Activated CD4-positive, alpha-beta T cell treated with anti-CD3 and anti-CD28 coated beads, Interleukin-2, amount 50 U/mL, for 48 hours (primary cell): ENCODE data around the gene PITPNC1.
A peak's percentile ranks its signal among the peaks of the same experiment; 100 is the strongest.
"Not testable (repeated sequence)": the region's sequence is repeated elsewhere in the genome, so short reads cannot be mapped to it uniquely, and the experiment has no call there.

Experiments
- DNase-seq, 2 experiments: peaks; one replicate each; pipeline ENCODE4 v3.0.0-alpha.2; 2020

PITPNC1 gene

DNA sequence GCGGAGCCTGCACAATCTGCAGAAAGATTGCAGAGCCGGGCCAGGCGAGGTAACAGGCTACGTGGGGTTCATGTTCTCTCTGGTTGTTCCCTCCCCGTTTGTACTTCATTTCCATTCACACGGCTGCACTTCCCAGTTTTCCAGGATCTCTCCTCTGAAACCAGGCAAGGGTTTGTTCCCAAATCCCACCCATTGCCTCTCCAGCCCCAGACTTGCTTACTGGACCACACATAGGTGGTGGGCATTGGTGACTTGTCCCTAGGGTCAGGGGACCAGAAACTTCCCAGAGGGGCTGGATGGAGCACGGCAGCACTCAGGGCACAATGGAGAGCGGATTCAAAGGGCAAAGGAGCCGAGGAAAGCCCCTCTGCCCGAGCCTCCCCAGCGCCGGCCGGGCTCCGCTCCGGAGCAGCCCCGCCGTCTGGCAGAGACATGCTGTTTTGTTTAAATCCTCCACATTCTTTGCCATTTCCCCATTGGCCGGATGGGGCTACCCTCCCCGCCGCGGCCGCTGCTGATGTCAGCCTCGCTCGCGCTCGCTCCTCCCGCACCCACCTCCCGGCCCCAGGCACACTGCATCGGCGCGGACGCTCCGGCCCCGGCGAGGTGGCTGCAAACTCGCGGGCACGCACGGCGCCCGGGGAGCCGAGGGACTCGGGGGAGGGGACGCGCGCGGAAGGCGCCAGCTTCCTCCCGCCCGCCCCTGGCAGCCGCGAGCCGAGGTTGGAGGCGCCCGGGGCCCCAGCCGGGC lies at the start of gene PITPNC1:
PITPNC1 (plus strand) TSS at position 545 of the 751 bp plus-strand sequence.
- DNase-seq = peak; percentile 85 to 90

DNA sequence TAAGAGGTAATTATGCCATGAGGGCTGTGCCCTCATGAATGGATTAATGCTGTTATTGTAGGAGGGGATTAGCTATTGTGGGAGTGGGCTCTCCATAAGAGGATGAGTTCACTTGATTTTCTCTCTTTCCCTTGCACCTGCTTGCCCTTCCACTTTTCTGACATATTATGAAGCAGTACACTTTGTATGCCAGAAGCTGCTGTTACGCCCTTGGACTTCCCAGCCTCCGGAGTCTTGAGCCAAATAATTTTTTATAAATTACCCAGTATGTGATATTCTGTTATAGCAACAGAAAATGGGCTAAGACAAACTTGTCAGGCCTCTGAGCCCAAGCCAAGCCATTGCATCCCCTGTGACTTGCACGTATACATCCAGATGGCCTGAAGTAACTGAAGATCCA lies 49.1 kb upstream of the PITPNC1 start:
- no peak for DNase-seq

DNA sequence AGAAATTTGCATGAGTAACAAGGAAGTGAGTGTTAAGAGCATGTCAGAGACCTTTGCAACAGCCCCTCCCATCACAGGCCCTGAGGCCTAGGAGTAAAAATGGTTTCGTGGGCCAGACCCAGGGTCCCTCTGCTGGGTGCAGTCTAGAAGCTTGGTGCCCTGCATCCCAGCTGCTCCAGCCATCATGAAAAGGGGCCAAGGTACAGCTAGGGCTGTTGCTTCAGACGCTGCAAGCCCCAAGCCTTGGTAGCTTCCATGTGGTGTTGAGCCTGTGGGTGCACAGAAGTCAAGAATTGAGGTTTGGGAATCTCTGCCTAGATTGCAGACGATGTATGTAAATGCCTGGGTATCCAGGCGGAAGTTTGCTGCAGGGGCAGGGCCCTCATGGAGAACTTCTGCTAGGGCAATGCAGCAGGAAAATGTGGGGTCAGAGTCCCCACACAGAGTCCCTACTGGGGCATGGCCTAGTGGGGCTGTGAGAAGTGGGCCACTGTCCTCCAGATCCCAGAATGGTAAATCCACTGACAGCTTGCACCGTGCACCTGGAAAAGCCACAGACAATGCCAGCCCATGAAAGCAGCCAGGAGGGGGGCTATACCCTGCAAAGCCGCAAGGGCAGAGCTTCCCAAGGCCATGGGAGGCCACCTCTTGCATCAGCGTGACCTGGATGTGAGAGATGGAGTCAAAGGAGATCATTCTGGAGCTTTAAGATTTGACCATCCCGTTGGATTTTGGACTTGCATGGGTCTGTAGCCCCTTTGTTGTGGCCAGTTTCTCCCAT lies 45.5 kb upstream of the PITPNC1 start:
- not testable (repeated sequence) for DNase-seq

DNA sequence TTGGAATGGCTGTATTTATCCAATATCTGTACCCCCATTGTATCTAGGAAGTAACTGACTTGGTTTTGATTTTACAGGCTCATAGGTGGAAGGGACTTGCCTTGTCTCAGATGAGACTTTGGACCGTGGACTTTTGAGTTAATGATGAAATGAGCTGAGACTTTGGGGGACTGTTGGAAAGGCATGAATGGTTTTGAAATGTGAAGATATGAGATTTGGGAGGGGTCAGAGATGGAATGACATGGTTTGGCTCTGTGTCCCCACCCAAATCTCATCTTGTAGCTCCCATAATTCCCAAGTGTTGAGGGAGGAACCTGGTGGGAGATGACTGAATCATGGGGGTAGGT lies 44.9 kb upstream of the PITPNC1 start:
- not testable (repeated sequence) for DNase-seq

DNA sequence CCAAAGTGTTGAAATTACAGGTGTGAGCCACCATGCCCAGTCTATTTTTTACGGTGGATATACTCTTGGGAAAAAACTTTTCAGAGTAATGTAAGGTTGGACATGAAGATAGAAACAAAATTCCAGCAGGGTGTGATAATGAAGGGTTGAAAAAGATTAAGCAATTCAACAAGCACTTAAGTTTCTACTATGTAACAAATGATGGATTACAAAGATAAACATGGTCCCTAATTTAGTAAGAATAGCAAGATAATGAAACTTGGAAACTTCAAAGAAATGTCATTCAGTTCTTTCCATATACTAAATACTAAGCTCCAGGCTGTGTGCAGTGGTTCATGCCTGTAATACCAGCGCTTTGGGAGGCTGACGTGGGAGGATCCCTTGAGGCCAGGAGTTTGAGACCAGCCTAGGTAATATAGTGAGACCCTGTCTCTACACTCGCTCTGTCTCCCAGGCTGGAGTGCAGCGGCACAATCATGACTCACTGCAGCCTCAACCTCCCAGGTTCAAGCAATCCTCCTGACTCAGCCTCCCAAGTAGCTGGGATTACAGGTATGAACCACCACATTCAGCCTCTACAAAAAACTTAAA lies 41.7 kb upstream of the PITPNC1 start:
- DNase-seq = no peak

DNA sequence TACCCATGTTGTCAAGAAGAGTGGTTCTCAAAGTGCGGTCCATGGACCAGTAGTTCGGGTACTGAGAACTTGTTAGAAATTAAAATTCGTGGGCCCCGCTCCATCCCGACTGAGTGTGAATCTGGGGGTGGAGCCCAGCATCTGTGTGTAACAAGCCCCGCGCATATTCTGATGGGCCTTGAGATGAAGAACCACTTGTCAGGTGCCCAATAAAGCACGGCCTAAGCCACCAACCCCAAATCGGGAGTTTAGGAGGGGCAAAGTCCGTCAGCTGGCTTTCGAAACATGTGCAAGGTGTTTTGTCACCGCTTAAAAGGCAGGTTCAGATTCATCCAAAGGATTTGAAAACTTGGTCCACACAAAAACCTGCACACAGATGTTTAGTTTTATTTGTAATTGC lies 40.2 kb upstream of the PITPNC1 start:
- DNase-seq = no peak

DNA sequence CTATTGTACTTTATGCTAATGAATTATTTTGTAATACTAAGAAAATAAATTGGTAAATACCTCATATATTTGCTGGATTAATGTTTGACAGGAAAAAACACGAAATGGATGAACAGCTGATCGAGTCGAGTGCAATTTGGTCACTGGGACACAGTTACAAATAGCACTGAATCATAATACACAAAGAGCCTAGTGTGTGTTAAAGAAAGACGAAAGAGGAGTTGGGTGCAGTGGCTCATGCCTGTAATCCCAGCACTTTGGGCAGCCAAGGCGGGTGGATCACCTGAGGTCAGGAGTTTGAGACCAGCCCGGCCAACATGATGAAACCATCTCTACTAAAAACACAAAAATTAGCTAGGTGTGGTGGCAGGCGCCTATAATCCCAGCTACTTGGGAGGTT lies 38.7 kb upstream of the PITPNC1 start:
- DNase-seq = not testable (repeated sequence)

DNA sequence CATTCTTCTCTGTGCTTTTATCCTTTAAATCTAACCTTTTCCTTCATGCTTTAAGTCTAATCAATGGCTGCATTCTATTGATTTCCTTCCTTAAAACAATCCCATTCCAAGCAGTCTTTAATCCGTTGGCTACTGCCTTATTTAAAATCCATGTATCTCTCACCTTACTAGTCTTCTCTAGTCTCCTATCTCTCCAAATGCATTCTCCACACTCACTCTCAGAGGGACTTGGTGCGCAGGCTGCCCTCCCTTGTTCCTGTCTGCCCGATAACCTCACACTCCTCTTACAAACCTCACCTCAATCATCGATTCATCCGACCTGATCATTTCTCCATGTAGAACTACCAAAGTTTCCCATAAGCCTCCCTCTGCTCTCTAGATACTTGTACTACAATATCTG lies 33.8 kb upstream of the PITPNC1 start:
- no peak for DNase-seq

DNA sequence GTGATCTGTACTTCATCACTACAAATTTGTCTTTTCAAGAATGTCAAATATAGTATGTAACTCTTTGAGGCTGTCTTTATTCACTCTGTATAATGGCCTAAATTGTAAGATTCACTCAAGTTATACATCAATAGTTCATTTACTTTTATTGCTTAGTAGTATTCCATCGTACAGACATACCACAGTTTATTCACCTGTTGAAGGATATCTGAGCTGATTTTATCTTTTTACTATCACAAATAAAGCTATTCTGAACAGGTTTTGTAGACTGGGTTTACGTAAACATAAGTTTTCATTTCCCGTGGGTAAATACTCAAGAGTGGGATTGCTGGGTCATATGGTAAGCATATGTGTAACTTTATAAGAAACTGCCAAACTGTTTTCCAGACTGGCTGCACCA lies 29.3 kb upstream of the PITPNC1 start:
- DNase-seq = no peak

DNA sequence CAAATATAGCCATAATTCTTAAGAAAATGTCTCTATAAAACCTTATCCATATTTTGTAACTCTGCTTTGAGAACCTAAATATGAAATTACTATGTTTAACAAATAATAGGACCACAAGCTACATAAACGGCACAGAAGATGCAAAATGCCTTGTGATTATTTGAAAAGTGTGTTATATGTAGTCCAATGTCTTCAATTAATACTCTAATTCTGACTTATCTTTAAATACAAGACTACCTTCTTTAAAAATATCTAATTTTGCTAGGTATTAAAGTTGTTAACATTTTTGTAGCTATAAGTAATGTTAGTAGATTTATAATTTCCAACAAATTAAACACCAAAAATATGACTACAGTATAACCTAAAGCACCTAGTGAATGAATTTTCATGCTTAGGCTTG lies 27.7 kb upstream of the PITPNC1 start:
- DNase-seq = no peak

DNA sequence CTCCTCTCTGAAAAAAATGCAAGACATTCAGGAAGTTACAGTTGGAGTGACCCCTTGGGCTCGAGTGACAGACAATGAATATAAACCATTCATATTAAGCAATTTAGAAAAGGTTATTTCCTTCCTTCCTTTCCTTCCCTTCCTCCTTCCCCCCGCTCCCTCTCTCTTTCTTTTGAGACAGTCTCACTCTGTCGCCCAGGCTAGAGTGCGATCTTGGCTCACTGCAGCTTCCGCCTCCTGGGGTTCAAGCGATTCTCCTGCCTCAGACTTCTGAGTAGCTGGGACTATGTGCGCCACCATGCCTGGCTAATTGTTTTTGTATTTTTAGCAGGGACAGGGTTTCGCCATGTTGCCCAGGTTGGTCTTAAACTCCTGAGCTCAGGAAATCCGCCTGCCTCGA lies 23.9 kb upstream of the PITPNC1 start:
- DNase-seq = no peak

DNA sequence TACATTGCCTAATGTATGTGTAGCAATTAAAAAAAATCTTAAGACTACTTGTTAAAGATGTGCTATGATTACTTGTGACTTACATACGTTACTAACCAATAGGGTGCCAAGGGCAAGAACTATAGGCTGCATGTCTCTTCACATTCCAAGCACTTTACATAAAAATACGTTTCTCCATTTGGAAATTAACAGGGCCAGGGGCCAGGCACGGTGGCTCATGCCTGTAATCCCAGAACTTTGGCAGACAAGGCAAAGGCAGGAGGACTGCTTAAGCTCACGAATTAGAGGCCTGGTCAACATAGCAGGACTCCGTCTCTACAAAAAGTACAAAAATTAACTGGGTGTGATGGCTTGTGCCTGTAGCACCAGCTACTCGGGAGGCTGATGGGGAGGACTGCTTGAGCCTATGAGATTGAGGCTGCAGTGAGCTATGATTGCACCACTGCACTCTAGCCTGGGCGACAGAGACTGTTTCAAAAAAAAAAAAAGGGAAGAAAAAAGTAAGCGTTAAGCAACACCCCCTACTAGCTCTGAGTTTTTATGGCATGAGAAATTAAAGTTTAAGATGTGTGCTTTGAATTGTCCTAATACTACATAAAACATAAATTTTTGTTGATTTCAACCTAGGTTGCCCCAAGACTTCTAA lies 23.0 kb upstream of the PITPNC1 start:
- no peak for DNase-seq

DNA sequence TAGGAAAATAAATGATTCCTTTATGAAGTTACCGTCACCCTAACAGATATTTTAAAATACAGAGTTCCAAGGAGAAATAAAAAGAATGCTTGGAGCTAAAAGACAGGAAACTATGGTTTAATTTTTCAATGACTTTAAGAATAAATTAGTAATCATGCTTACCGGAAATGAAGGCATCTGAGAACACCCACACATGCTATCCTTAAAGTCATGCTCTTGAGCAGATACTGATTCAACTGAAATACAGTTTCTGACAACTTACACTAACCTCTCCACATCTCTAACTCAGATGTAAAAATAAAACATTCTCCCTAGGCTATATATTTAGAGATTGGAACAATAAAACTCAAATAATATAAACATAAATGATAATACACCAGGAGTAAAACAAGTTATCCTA lies 18.5 kb upstream of the PITPNC1 start:
- DNase-seq = no peak

DNA sequence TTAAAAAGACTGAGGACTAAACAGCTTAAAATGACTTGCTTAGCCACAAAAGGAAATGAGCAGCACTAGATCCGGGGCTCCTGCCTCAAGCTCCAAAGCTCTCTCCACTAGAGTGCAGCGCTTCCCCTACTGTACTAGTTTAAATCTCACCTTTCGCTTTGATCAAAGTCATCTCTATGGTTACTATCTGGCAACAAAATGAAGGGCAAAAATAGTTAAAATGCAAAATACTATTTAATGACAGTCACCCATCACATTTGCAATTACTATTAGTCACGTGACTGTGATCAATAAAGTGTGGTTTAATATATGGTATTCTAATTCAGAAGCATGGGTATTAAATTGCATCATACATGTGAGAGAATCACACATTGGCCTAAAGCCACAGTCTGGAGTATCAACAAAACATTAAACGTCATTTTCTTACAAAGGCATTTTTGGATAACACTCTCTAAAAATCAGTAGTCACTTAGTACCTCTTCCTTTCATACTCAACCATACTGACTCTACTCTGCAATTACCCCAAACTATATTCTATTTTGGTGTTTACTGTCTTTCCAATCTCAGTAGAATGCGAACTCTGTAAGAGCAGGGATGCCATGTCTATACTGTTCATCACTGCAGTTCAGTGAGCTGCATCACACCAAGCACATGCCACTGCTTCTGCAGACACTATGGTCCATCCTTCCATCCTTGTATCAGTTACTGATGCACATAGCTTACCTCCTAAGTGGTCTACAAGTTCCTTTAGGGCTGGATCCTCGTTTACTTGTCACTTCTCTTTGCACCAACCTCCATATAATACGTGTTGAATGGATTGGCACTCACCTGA lies 16.9 kb upstream of the PITPNC1 start:
- DNase-seq = peak; percentile 37 to 49

DNA sequence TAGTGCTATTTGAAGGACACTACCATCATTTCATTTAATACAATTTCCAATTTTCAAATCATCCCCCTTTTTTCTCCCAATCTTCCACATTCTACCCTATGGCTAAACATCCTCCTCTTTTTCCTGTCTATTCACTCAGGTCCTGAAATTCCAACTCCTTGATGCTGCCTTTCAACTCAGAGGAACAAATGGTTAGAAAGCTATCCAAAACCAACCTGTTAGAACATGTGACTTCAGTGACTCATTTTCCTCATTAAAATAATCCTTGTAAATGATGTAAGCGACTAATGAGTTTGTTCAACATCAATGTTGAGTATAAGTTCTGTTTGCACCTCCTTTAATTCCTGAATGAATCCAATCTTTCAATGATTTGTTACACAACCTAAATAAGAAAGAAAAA lies 16.2 kb upstream of the PITPNC1 start:
- DNase-seq = no peak

DNA sequence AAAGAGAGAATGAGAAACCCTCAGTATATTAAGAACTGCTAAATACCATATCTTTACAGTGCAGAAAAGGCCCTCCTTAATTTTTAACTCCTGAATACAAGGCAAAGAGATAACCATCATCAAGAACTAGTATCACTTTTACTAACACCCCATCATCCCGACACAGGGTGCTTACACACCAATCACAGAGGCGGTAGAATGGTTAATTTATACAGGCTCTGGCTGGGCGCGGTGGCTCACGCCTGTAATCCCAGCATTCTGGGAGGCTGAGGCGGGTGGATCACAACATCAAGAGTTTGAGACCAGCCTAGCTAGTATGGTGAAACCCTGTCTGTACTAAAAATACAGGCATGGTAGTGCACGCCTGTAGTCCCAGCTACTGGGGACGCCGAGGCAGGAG lies 14.9 kb upstream of the PITPNC1 start:
- peak in 1 of 2 experiments; percentile 40 for DNase-seq

DNA sequence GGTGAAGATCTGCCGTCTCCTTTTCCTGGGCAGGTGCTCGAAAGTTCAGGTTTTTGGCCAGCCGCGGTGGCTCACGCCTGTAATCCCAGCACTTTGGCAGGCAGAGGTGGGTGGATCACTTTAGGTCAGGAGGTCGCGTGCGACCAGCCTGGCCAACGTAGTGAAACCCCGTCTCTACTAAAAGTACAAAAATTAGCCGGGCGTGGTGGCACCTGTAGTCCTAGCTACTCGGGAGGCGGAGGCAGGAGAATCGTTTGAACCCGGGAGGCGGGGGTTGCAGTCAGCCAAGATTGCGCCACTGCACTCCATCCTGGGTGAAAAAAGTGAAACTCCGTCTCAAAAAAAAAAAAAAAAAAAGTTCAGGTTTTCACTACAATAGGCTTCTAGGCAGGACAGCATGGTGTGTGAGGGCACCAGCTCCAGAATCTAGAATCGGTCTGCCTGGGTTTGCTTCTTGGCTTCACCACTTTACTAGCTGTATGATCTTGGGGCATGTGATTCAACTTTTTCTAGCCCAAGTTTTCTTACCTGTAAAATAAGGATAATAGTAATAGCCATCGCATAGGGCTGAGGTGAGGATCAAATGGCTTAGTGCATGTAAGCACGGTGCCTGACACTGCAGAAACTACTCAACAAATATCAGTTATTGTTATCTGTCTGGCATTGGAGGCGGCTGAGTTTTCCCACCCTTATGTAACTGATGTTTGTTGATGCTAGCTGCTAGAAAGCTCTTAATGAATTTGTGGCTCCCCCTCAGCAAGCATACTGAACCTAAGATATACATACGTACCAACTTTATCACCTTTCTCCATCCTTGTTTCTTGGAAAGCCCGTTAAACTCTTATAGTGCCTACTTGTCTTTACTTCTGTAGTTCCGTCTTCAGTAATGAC lies 12.0 kb upstream of the PITPNC1 start:
- peak in 1 of 2 experiments; percentile 27 for DNase-seq

DNA sequence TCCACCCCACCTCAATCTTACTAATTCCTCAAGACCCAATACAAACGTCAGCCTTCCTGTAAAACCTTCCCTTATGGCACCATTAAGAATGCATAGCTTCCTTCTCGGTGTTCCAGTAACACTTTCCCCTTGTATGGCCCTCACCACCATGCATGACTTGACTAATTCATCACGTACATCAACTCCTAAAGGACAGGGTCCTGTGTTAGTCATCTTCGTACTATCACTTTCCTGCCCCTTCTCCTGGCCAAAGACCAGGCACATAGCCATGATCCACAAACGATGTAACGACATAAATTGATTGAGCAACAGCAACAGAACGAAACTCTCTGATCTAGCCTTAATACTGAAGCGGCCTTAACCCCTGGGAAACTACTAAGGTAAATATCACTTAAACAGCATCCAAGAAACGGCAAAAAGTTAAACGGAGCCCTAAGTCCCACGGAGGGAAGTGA lies 11.3 kb upstream of the PITPNC1 start:
- peak in 1 of 2 experiments; percentile 45 for DNase-seq

DNA sequence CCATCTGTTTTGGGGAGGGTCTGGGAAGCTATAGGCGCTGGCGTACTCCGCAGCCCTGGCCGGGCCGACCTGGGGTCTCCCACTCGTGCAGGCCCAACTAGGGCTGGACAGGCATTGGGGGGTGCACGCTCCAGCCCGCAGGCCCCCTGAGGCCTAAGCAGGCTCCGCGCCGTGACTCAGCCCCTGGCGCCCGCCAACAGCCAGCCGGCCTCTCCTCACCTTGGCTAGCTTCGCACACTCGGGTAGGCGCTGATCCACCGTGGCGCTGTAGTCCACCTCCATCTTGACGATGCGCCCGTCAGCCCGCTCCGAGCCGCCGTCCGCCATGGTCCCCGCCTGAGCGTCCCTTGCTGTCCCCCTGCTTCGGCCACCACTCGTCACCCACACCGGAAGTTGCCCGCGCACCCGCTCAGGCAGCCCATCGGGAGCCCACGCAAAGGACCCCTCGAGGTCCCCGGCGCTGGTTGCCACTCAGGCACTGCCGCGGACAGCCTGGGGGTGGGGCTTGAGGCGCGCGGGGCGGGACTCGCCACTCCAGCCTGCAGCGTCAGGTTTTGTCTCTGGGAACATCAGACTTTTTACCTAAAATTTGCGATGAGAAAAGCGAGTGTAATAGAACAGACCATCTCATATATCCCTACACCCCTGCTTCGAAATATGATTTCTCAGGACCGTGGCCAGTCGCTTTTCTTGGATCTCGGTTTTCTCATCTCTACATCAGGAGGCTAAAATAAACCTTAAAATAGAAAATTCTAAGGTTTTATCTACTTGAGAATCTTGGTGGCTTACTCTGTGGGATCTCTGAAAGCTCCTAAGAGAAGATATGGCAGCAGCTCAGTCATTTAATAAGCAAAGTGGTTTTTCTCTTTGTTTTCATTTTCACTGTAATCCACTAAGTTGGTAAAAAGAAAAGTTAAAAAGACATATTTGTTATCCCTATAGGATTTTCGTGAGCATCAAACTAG lies 10.6 kb upstream of the PITPNC1 start, which contains the start of gene PSMD12:
PSMD12 (minus strand) TSS at position 385 of the 965 bp plus-strand sequence; CDS start at position 327, 58 bp downstream.
- DNase-seq = peak; percentile 97

DNA sequence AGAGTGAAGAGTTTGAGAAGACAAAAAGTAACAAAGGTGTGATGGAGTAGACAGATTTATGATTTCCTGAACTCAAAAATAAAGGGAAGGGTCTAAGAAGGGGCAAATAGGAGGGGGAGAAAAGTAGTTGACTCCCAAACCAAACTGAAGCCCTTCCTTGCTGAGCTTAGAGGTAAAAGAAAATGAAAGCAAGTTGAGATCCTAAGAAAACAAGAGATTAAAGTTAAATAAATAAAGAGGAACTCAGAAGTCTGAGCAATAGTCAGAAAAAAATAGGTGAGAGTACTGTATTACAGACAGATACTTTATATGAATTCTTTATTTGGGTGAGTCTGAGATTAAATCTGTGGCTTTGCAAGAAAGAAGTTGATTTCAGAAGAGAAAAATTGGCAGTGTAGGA lies 7.4 kb upstream of the PITPNC1 start:
- no peak for DNase-seq
